HEK293 (cell line): Measurements from ENCODE around the gene UBIAD1.

Experiments used
- BCL11B ChIP-seq: fragments of 450-650 bp; formaldehyde crosslinking; IDR thresholded peaks from 2 replicates; pipeline ENCODE4 v1.5.1; 2016; ENCODE audit warnings: low read depth, missing biosample characterization, missing genetic modification characterization
- EGR2 ChIP-seq: fragments of 450-650 bp; formaldehyde crosslinking; IDR thresholded peaks from 2 replicates; pipeline ENCODE4 v1.5.1; 2016; ENCODE audit warnings: low read depth, missing biosample characterization, missing genetic modification characterization
- ELK4 ChIP-seq: IDR thresholded peaks from 2 replicates; pipeline ENCODE4 v1.6.1; 2011; ENCODE audit warnings: mild to moderate bottlenecking, low read depth, low read length, borderline replicate concordance
- KLF8 ChIP-seq: fragments of 450-650 bp; formaldehyde crosslinking; IDR thresholded peaks from 2 replicates; pipeline ENCODE4 v1.5.1; 2016; ENCODE audit warnings: missing biosample characterization, missing genetic modification characterization
- PRDM4 ChIP-seq: fragments of 450-650 bp; formaldehyde crosslinking; IDR thresholded peaks from 2 replicates; pipeline ENCODE4 v1.5.1; 2017; ENCODE audit warnings: missing biosample characterization, missing genetic modification characterization
- SP3 ChIP-seq: fragments of 450-650 bp; formaldehyde crosslinking; IDR thresholded peaks from 2 replicates; pipeline ENCODE4 v1.5.1; 2016; ENCODE audit warnings: missing biosample characterization, missing genetic modification characterization
- ZNF10 ChIP-seq: fragments of 450-650 bp; formaldehyde crosslinking; IDR thresholded peaks from 2 replicates; pipeline ENCODE4 v1.5.1; 2017; ENCODE audit warnings: missing biosample characterization, missing genetic modification characterization
- ZNF140 ChIP-seq: fragments of 450-650 bp; formaldehyde crosslinking; IDR thresholded peaks from 2 replicates; pipeline ENCODE4 v1.5.1; 2016; ENCODE audit warnings: missing biosample characterization, missing genetic modification characterization
- ZNF214 ChIP-seq: fragments of 450-650 bp; formaldehyde crosslinking; IDR thresholded peaks from 2 replicates; pipeline ENCODE4 v1.5.1; 2017; ENCODE audit warnings: missing biosample characterization, mild to moderate bottlenecking, missing genetic modification characterization, borderline replicate concordance
- ZNF223 ChIP-seq: fragments of 450-650 bp; formaldehyde crosslinking; IDR thresholded peaks from 2 replicates; pipeline ENCODE4 v1.5.1; 2016; ENCODE audit warnings: missing biosample characterization, missing genetic modification characterization
- ZNF292 ChIP-seq: fragments of 450-650 bp; formaldehyde crosslinking; IDR thresholded peaks from 2 replicates; pipeline ENCODE4 v1.5.1; 2016; ENCODE audit warnings: low read depth, missing biosample characterization, missing genetic modification characterization, borderline replicate concordance
- ZNF324 ChIP-seq: fragments of 450-650 bp; formaldehyde crosslinking; IDR thresholded peaks from 2 replicates; pipeline ENCODE4 v1.5.1; 2016; ENCODE audit warnings: missing biosample characterization, missing genetic modification characterization
- ZNF37A ChIP-seq: fragments of 450-650 bp; IDR thresholded peaks from 2 replicates; pipeline ENCODE4 v1.5.1; 2018; ENCODE audit warnings: missing biosample characterization, missing genetic modification characterization
- ZNF391 ChIP-seq: fragments of 450-650 bp; formaldehyde crosslinking; IDR thresholded peaks from 2 replicates; pipeline ENCODE4 v1.5.1; 2016; ENCODE audit warnings: low read depth, missing biosample characterization, missing genetic modification characterization, borderline replicate concordance
- ZNF48 ChIP-seq: fragments of 450-650 bp; formaldehyde crosslinking; IDR thresholded peaks from 2 replicates; pipeline ENCODE4 v1.5.1; 2016; ENCODE audit warnings: missing biosample characterization, missing genetic modification characterization
- ZNF501 ChIP-seq: fragments of 450-650 bp; formaldehyde crosslinking; IDR thresholded peaks from 2 replicates; pipeline ENCODE4 v1.5.1; 2016; ENCODE audit warnings: missing biosample characterization, missing genetic modification characterization
- ZNF610 ChIP-seq: fragments of 450-650 bp; formaldehyde crosslinking; IDR thresholded peaks from 2 replicates; pipeline ENCODE4 v1.5.1; 2016; ENCODE audit warnings: missing biosample characterization, missing genetic modification characterization, borderline replicate concordance
- ZNF629 ChIP-seq: fragments of 450-650 bp; formaldehyde crosslinking; IDR thresholded peaks from 2 replicates; pipeline ENCODE4 v1.5.1; 2017; ENCODE audit warnings: missing biosample characterization, missing genetic modification characterization
- ZNF639 ChIP-seq: fragments of 450-650 bp; formaldehyde crosslinking; IDR thresholded peaks from 2 replicates; pipeline ENCODE4 v1.5.1; 2016; ENCODE audit warnings: missing biosample characterization, missing genetic modification characterization
- ZNF660 ChIP-seq: fragments of 450-650 bp; IDR thresholded peaks from 2 replicates; pipeline ENCODE4 v1.5.1; 2018; ENCODE audit warnings: missing biosample characterization, mild to moderate bottlenecking, missing genetic modification characterization
- ZNF670 ChIP-seq: fragments of 450-650 bp; formaldehyde crosslinking; IDR thresholded peaks from 2 replicates; pipeline ENCODE4 v1.5.1; 2016; ENCODE audit warnings: missing biosample characterization, missing genetic modification characterization, low read depth
- ZNF677 ChIP-seq: fragments of 450-650 bp; IDR thresholded peaks from 2 replicates; pipeline ENCODE4 v1.5.0; 2018; ENCODE audit warnings: missing biosample characterization, mild to moderate bottlenecking, missing genetic modification characterization, moderate library complexity
- ZNF785 ChIP-seq: fragments of 450-650 bp; formaldehyde crosslinking; IDR thresholded peaks from 2 replicates; pipeline ENCODE4 v1.5.1; 2016; ENCODE audit warnings: missing biosample characterization, missing genetic modification characterization
- TF ChIP-seq, protein P1 (sequence below): fragments of 450-650 bp; formaldehyde crosslinking; IDR thresholded peaks from 2 replicates; pipeline ENCODE4 v1.5.0; 2017; ENCODE audit warnings: missing biosample characterization, missing genetic modification characterization, borderline replicate concordance
- TF ChIP-seq, protein P2 (sequence below): fragments of 450-650 bp; formaldehyde crosslinking; IDR thresholded peaks from 2 replicates; pipeline ENCODE4 v1.5.1; 2016; ENCODE audit warnings: missing biosample characterization, missing genetic modification characterization
- TF ChIP-seq, protein P3 (sequence below): fragments of 450-650 bp; formaldehyde crosslinking; IDR thresholded peaks from 2 replicates; pipeline ENCODE4 v1.5.1; 2016; ENCODE audit warnings: missing biosample characterization, missing genetic modification characterization

The UBIAD1 gene

DNA sequence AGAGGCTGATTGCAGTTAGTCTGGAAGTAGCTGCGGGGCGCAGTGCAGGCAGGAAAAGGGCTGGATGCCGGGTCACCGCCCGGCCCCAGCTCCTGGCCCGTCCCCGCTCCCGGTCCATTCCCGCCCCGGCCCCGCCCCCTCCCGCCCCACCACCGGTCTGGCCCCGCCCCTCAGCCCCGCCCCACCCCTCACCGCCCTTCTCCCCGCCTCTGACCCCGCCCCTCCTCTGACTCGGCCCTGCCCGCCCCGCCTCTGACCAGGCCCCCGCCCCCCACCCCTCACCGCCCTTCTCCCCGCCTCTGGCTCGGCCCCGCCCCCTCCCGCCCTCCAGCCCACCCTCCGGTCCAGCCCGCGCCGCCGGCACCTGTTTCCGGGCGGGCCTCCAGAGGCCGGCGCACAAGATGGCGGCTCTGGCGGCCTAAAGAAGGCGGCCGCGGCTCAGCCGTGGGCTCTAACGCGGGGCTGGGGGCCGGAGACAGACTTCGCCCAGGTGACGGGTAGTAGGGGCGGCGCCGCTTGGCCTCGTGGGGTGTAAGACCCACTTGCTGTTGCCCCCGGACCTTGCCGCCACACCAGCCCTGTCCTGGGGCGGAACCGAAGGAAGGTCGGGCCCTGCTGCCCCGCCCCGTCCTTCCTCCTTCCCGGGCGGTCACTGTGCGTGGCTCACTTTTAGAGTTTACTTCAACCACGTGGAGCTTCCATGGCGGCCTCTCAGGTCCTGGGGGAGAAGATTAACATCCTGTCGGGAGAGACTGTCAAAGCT is at the start of gene UBIAD1 (continued):
- TF ChIP-seq, protein P1, sequence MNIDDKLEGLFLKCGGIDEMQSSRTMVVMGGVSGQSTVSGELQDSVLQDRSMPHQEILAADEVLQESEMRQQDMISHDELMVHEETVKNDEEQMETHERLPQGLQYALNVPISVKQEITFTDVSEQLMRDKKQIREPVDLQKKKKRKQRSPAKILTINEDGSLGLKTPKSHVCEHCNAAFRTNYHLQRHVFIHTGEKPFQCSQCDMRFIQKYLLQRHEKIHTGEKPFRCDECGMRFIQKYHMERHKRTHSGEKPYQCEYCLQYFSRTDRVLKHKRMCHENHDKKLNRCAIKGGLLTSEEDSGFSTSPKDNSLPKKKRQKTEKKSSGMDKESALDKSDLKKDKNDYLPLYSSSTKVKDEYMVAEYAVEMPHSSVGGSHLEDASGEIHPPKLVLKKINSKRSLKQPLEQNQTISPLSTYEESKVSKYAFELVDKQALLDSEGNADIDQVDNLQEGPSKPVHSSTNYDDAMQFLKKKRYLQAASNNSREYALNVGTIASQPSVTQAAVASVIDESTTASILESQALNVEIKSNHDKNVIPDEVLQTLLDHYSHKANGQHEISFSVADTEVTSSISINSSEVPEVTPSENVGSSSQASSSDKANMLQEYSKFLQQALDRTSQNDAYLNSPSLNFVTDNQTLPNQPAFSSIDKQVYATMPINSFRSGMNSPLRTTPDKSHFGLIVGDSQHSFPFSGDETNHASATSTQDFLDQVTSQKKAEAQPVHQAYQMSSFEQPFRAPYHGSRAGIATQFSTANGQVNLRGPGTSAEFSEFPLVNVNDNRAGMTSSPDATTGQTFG (tag by site-specific recombination): no peak
- TF ChIP-seq ZNF660 (tag by site-specific recombination) (peak; percentile 90; the same call in 1 of the 2 replicates), EGR2 (tag by site-specific recombination) (peak; percentile 67), BCL11B (tag by site-specific recombination) (peak; percentile 71; the same call in 1 of the 2 replicates), ZNF37A (tag by site-specific recombination) (no peak), ZNF140 (no peak), ZNF324 (peak; percentile 91), ZNF501 (tag by site-specific recombination) (peak; percentile 91), PRDM4 (tag by site-specific recombination) (peak; percentile 56; the same call in 1 of the 2 replicates), ZNF223 (no peak), ZNF10 (tag by site-specific recombination) (peak; percentile 88), ZNF391 (peak; percentile 83; the same call in 1 of the 2 replicates), ZNF629 (tag by site-specific recombination) (peak; percentile 71), ZNF292 (tag by site-specific recombination) (no peak), ELK4 (no peak), ZNF677 (tag by site-specific recombination) (no peak), SP3 (tag by site-specific recombination) (peak; percentile 97), ZNF639 (peak; percentile 57; the same call in 1 of the 2 replicates), ZNF48 (tag by site-specific recombination) (no peak), ZNF785 (tag by site-specific recombination) (no peak), ZNF610 (tag by site-specific recombination) (0 out of 2 replicates have a peak, but pooled peaks have one; percentile 69), ZNF214 (tag by site-specific recombination) (no peak), KLF8 (tag by site-specific recombination) (peak; percentile 92; the same call in 1 of the 2 replicates), ZNF670 (tag by site-specific recombination) (no peak)
- TF ChIP-seq, protein P2, sequence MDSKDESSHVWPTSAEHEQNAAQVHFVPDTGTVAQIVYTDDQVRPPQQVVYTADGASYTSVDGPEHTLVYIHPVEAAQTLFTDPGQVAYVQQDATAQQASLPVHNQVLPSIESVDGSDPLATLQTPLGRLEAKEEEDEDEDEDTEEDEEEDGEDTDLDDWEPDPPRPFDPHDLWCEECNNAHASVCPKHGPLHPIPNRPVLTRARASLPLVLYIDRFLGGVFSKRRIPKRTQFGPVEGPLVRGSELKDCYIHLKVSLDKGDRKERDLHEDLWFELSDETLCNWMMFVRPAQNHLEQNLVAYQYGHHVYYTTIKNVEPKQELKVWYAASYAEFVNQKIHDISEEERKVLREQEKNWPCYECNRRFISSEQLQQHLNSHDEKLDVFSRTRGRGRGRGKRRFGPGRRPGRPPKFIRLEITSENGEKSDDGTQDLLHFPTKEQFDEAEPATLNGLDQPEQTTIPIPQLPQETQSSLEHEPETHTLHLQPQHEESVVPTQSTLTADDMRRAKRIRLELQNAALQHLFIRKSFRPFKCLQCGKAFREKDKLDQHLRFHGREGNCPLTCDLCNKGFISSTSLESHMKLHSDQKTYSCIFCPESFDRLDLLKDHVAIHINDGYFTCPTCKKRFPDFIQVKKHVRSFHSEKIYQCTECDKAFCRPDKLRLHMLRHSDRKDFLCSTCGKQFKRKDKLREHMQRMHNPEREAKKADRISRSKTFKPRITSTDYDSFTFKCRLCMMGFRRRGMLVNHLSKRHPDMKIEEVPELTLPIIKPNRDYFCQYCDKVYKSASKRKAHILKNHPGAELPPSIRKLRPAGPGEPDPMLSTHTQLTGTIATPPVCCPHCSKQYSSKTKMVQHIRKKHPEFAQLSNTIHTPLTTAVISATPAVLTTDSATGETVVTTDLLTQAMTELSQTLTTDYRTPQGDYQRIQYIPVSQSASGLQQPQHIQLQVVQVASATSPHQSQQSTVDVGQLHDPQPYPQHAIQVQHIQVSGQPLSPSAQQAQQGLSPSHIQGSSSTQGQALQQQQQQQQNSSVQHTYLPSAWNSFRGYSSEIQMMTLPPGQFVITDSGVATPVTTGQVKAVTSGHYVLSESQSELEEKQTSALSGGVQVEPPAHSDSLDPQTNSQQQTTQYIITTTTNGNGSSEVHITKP (tag by site-specific recombination): peak; percentile 31; the same call in 1 of the 2 replicates
- TF ChIP-seq, protein P3, sequence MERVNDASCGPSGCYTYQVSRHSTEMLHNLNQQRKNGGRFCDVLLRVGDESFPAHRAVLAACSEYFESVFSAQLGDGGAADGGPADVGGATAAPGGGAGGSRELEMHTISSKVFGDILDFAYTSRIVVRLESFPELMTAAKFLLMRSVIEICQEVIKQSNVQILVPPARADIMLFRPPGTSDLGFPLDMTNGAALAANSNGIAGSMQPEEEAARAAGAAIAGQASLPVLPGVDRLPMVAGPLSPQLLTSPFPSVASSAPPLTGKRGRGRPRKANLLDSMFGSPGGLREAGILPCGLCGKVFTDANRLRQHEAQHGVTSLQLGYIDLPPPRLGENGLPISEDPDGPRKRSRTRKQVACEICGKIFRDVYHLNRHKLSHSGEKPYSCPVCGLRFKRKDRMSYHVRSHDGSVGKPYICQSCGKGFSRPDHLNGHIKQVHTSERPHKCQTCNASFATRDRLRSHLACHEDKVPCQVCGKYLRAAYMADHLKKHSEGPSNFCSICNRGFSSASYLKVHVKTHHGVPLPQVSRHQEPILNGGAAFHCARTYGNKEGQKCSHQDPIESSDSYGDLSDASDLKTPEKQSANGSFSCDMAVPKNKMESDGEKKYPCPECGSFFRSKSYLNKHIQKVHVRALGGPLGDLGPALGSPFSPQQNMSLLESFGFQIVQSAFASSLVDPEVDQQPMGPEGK (tag by site-specific recombination): peak; percentile 87
